Dedifferentiated amniotic fluid mesenchymal stem cell (primary cell): ENCODE measurements around the gene MST1R.
"Not testable (repeated sequence)": the region's sequence is repeated elsewhere in the genome, so short reads cannot be mapped to it uniquely, and the experiment has no call there.

ENCODE experiments used
- DNase-seq: peaks from one replicate; pipeline ENCODE4 v3.0.0-alpha.2; 2016; ENCODE audit errors: extremely low spot score

MST1R gene

GRCh38 chr3:49903451-49904424 lies at the start of gene MST1R:
Gene MST1R, minus strand, starts transcription at chr3:49903873. Its CDS starts 264 bp downstream, at chr3:49903609.
- no peak for DNase-seq

GRCh38 chr3:49952924-49953323 lies 49.3 kb upstream of the MST1R start:
- DNase-seq: no peak

- no peak for DNase-seq
Observed at GRCh38 chr3:49942651-49943050, 39.0 kb upstream of the MST1R start.

GRCh38 chr3:49940667-49941249 lies 37.1 kb upstream of the MST1R start:
- no peak for DNase-seq

- peak; percentile 95 for DNase-seq
Observed at GRCh38 chr3:49939858-49940666, 36.4 kb upstream of the MST1R start, which contains the start of gene RBM6. Gene RBM6, plus strand, starts transcription at chr3:49940150. Its CDS starts 22,492 bp downstream, at chr3:49962642.

- DNase-seq: no peak
Observed at GRCh38 chr3:49937090-49937489, 33.4 kb upstream of the MST1R start.

- not testable (repeated sequence) for DNase-seq
Observed at GRCh38 chr3:49932281-49932680, 28.6 kb upstream of the MST1R start.

GRCh38 chr3:49930922-49931321 lies 27.2 kb upstream of the MST1R start:
- DNase-seq: no peak

- no peak for DNase-seq
Observed at GRCh38 chr3:49930168-49930690, 26.6 kb upstream of the MST1R start.

GRCh38 chr3:49929291-49930167 lies 25.9 kb upstream of the MST1R start, which contains the start of gene MON1A:
Gene MON1A, minus strand, starts transcription at chr3:49929811. Its CDS starts 16,465 bp downstream, at chr3:49913346.
- peak; percentile 83 for DNase-seq

- DNase-seq: no peak
Observed at GRCh38 chr3:49928481-49929017, 24.9 kb upstream of the MST1R start.

- no peak for DNase-seq
Observed at GRCh38 chr3:49927798-49928197, 24.1 kb upstream of the MST1R start.

- DNase-seq: no peak
Observed at GRCh38 chr3:49926117-49926728, 22.6 kb upstream of the MST1R start.

GRCh38 chr3:49925485-49925884 lies 21.8 kb upstream of the MST1R start:
- DNase-seq: no peak

GRCh38 chr3:49924683-49925082 lies 21.0 kb upstream of the MST1R start:
- no peak for DNase-seq

GRCh38 chr3:49917806-49918590 lies 14.3 kb upstream of the MST1R start:
- not testable (repeated sequence) for DNase-seq

GRCh38 chr3:49916686-49917085 lies 13.0 kb upstream of the MST1R start:
- DNase-seq: no peak

GRCh38 chr3:49914906-49915305 lies 11.2 kb upstream of the MST1R start:
- no peak for DNase-seq

GRCh38 chr3:49912881-49913281 lies 9.2 kb upstream of the MST1R start:
- DNase-seq: no peak
